Ramos (cell line): ENCODE data around the gene PIANP.
"Not testable (repeated sequence)": the region's sequence is repeated elsewhere in the genome, so short reads cannot be mapped to it uniquely, and the experiment has no call there.

Experiments
- in situ Hi-C: fragments of 300-500 bp; cut with MboI; formaldehyde crosslinking; loops from one replicate; pipeline ENCODE4 v1.14.3; 2022; ENCODE audit warnings: low sequenced_read_pairs; ENCODE audit not compliant: unreplicated experiment

PIANP gene, protein sequence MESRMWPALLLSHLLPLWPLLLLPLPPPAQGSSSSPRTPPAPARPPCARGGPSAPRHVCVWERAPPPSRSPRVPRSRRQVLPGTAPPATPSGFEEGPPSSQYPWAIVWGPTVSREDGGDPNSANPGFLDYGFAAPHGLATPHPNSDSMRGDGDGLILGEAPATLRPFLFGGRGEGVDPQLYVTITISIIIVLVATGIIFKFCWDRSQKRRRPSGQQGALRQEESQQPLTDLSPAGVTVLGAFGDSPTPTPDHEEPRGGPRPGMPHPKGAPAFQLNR

DNA sequence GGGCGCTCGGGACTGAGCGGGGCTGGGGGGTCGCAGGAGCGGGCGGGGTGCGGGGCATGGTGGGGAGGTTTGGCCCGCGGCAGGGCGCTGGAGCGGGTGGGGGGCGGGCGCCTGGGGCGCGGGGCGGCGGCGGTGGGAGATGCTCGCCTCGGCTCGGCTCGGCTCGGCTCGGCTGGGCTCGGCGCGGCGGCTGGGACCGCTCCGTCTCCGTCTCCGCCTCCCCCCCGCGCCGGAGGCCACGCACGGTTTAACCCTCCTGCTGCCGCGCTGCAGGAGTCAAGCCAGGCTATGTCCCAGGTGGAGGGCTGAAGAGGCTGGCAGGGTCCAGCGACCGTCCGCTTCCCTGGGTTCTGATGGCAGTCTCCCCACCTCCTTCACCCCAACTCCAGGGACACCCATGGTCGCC, at the start of gene PIANP:
Gene PIANP, minus strand, starts transcription at position 170 of the 406 bp plus-strand sequence. CDS start 2,754 bp downstream, outside the sequence.
- in situ Hi-C loops = no loop called here

GRCh38 chr12:6748761-6749160, 48.1 kb upstream of the PIANP start:
- in situ Hi-C loops = no loop called here

GRCh38 chr12:6747216-6747615, 46.6 kb upstream of the PIANP start:
- in situ Hi-C loops = no loop called here

DNA sequence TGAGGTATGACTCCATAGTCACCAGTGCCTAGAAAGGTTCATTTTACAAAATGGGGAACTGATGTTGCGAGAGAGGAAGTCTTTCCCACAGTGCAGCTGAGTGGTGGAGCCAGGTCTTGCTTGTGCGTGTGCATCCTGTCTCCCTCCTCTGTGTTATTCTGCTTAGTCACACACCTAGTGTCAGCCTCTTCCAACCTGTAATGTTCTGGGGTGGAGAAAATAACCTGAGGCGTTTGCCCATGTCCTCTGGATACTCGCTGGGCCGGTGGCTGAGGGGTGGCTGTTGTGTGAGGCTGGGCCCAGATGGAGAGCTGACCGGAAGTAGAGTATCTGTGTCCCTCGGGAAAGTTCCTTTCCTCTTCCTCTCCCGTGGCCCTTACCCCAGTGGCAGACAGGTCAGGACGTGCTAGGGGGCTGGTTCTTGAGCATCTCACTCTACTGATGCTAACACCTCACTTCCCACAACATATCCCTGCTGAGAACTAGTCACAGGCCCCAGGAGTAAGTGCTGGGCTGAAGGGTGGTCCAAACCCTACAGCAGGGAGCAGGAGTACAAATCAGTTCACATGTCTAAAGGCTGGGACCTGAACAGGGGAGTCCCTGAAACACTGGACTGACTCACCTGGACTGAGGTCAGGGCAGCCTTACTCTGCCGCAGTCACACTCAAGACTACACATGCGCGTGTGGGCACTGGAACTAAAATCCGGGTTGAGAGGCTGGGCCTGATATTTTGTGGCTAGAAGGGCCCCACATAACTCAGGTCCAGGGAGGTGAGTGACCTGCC, 45.3 kb upstream of the PIANP start:
- in situ Hi-C loops = no loop called here

DNA sequence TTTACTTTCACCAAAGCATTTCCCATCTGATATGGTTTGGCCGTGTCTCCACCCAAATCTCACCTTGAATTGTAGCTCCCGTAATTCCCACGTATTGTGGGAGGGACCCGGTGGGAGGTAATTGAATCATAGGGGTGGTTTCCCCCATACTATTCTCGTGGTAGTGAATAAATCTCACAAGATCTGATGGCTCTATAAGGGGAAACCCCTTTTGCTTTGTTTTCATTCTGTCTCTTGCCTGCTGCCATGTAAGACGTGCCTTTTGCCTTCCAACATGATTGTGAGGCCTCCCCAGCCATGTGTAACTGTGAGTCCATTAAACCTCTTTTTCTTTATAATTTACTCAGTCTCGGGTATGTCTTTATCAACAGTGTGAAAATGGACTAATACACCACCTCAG, 42.7 kb upstream of the PIANP start:
- in situ Hi-C loops = not testable (repeated sequence)

- in situ Hi-C loops = no loop called here
Observed at GRCh38 chr12:6742834-6743233, 42.2 kb upstream of the PIANP start.

GRCh38 chr12:6742080-6742479, 41.5 kb upstream of the PIANP start:
- in situ Hi-C loops = not testable (repeated sequence)

- in situ Hi-C loops = no loop called here
Observed at GRCh38 chr12:6736754-6737153, 36.1 kb upstream of the PIANP start.

- in situ Hi-C loops = no loop called here
Observed at GRCh38 chr12:6735448-6736191, 35.0 kb upstream of the PIANP start.

DNA sequence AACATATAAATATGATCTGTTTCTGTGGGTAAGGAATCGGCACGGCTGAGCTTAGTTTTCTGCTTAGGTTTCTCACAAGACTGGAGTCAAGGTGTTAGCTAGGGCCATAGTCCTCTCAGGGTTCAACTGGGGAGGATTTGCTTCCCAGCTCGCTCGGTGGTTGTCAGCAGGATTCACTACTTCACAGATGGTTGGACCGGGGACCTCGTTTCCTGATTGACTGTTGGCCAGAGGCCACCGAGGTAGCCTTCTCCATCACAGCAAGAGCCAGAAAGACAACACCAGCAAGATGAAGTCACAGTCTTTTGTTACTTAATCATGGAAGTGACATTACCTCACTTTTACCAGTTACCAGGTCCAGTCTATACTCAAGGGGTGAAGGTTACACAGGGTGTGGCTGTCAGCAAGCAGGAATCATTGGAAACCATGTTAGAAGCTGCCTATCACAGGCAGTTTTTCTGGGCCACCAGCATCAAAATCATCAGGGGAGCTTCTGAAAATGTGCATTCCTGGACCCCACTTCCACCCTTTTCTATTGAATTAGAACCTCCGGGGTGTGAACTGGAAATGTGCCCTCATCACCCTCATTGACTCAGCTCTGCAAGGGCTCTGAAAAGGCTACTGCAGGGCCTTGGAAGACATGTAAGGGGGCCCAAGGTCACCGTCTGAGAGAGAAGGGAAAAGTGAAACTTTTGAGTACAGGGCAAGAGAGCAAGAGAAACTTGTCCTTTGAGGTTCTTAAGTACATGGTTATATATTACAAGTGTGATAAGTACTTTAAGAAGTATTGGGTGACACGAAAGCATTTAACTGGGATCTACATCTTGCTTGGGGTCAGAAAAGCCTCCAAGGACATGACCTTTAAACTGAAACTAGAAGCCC, 34.1 kb upstream of the PIANP start:
- in situ Hi-C loops = no loop called here

GRCh38 chr12:6730169-6730568, 29.6 kb upstream of the PIANP start:
- in situ Hi-C loops = no loop called here

- in situ Hi-C loops = no loop called here
Observed at GRCh38 chr12:6729186-6729585, 28.6 kb upstream of the PIANP start.

DNA sequence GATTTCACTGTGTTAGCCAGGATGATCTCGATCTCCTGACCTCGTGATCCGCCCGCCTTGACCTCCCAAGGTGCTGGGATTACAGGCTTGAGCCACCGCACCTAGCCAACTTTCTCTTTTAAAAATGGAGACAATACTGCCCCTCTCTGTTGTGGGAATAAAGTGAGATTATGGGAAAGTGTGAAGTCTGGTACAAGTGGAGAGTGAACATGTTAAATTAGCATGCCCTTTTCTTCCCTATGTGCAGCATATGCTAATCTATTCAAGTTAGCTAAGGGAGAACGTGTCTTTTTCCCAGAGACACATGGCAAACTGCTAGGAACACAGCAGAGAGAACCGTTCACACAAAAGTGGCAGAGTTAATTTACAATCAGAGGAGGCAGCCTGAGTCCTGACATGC, 24.7 kb upstream of the PIANP start:
- in situ Hi-C loops = no loop called here

DNA sequence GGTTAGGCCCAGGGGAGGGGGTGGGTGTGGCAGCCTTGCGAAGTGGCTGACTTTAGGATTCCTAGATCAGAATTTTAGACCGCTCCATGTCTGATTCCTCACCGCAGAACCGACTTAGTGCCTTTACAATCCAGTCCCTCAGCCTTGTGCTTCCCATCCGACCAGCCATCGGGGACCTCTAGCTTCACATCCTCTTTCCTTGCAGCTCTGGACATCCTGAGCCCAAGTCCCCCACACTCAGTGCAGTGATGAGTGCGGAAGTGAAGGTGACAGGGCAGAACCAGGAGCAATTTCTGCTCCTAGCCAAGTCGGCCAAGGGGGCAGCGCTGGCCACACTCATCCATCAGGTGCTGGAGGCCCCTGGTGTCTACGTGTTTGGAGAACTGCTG, 23.8 kb upstream of the PIANP start:
- in situ Hi-C loops = no loop called here

GRCh38 chr12:6723607-6724408, 23.2 kb upstream of the PIANP start, which contains the start of gene COPS7A:
TSS of gene COPS7A (plus strand) at chr12:6724046. CDS start at chr12:6724657, 611 bp downstream.
- in situ Hi-C loops = no loop called here

- in situ Hi-C loops = no loop called here
Observed at GRCh38 chr12:6722863-6723262, 22.2 kb upstream of the PIANP start.

- in situ Hi-C loops = no loop called here
Observed at GRCh38 chr12:6716874-6717437, 16.3 kb upstream of the PIANP start.

DNA sequence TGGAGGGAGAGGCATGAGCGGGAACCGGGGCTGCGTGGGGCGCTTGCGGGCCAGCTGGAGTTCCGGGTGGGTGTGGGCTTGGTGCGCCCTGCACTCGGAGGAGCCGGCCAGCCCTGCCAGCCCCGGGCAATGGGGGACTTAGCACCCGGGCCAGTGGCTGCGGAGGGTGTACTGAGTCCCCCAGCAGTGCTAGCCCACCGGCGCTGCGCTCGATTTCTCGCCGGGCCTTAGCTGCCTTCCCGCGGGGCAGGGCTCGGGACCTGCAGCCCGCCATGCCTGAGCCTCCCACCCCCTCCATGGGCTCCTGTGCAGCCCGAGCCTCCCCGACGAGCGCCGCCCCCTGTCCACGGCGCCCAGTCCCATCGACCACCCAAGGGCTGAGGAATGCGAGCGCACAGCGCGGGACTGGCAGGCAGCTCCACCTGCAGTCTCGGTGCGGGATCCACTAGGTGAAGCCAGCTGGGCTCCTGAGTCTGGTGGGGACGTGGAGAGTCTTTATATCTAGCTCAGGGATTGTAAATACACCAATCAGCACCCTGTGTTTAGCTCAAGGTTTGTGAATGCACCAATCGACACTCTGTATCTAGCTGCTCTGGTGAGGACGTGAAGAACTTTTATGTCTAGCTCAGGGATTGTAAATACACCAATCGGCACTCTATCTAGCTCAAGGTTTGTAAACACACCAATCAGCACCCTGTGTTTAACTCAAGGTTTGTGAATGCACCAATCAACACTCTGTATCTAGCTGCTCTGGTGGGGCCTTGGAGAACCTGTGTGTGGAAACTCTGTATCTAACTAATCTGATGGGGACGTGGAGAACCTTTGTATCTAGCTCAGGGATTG, 15.6 kb upstream of the PIANP start:
- in situ Hi-C loops = not testable (repeated sequence)
